HG03066 (cell line): ENCODE results near the gene TIAL1.
"Not testable (repeated sequence)": the region's sequence is repeated elsewhere in the genome, so short reads cannot be mapped to it uniquely, and the experiment has no call there.

Source experiments
- ATAC-seq: cut with Tn5 transposase; IDR thresholded peaks from one replicate; pipeline ENCODE4 v1.9.1; 2021; ENCODE audit warnings: low read depth; ENCODE audit not compliant: unreplicated experiment

Gene TIAL1

GRCh38 chr10:119614686-119615085, 17.9 kb upstream of the TIAL1 start:
- no peak for ATAC-seq

- no peak for ATAC-seq
These were observed 17.0 kb upstream of the TIAL1 start for GRCh38 chr10:119613741-119614140.

GRCh38 chr10:119611433-119611832, 14.7 kb upstream of the TIAL1 start:
- ATAC-seq: no peak

- no peak for ATAC-seq
These were observed 12.8 kb upstream of the TIAL1 start for GRCh38 chr10:119609516-119609915.

- ATAC-seq: no peak
These were observed 11.8 kb upstream of the TIAL1 start for GRCh38 chr10:119608316-119609155.

GRCh38 chr10:119604468-119604867, 7.7 kb upstream of the TIAL1 start:
- ATAC-seq: no peak

GRCh38 chr10:119602241-119603095, 5.7 kb upstream of the TIAL1 start:
- no peak for ATAC-seq

GRCh38 chr10:119598397-119598796, 1.6 kb upstream of the TIAL1 start:
- no peak for ATAC-seq

GRCh38 chr10:119597405-119598186, 832 bp upstream of the TIAL1 start:
- no peak for ATAC-seq

GRCh38 chr10:119595676-119596515, 868 bp downstream of the TIAL1 start:
- ATAC-seq: peak; percentile 3

- ATAC-seq: no peak
These were observed 1.6 kb downstream of the TIAL1 start for GRCh38 chr10:119595134-119595675.

GRCh38 chr10:119588071-119588470, 8.7 kb downstream of the TIAL1 start:
- ATAC-seq: no peak

GRCh38 chr10:119578355-119578754, 18.4 kb downstream of the TIAL1 start:
- no peak for ATAC-seq

- ATAC-seq: no peak
These were observed 20.8 kb downstream of the TIAL1 start for GRCh38 chr10:119575991-119576390.

GRCh38 chr10:119575506-119575905, 21.3 kb downstream of the TIAL1 start:
- ATAC-seq: no peak

- ATAC-seq: no peak
These were observed 28.8 kb downstream of the TIAL1 start for GRCh38 chr10:119567978-119568377.

GRCh38 chr10:119562097-119562496, 34.7 kb downstream of the TIAL1 start:
- no peak for ATAC-seq

- not testable (repeated sequence) for ATAC-seq
These were observed 37.3 kb downstream of the TIAL1 start for GRCh38 chr10:119559511-119559910.

- not testable (repeated sequence) for ATAC-seq
These were observed 40.7 kb downstream of the TIAL1 start for GRCh38 chr10:119556081-119556480.
